K562 (cell line): Measurements from ENCODE around the gene ADIPOQ. TPM values are rescaled to one million over a fixed set of nuclear protein-coding genes. Genes with fewer than 3 reads are reported as not detected.
A peak's percentile ranks its signal among the peaks of the same experiment; 100 is the strongest.

ENCODE experiments used
- CBFA2T3 ChIP-seq: fragments of 450-650 bp; IDR thresholded peaks from 2 replicates; pipeline ENCODE4 v1.6.1; 2017
- E2F3 ChIP-seq: fragments of 250-450 bp; sonication (Bioruptor Pico); IDR thresholded peaks from 2 replicates; pipeline ENCODE4 v1.4.0; 2020; ENCODE audit warnings: mild to moderate bottlenecking
- EP300 ChIP-seq: IDR thresholded peaks from 2 replicates; pipeline ENCODE4 v1.6.1; 2012; ENCODE audit warnings: low read length, improper control_type of control experiment
- FOXK1 ChIP-seq: sonication (generic); formaldehyde crosslinking; IDR thresholded peaks from 2 replicates; pipeline ENCODE4 v1.8.0; 2022; ENCODE audit warnings: missing genetic modification reagents, mild to moderate bottlenecking, borderline replicate concordance
- KDM5B ChIP-seq: fragments of 200-600 bp; sonication (generic); IDR thresholded peaks from 2 replicates; pipeline ENCODE4 v1.6.1; 2012; ENCODE audit warnings: low read depth, mild to moderate bottlenecking, moderate library complexity, low read length, control low read depth, inconsistent platforms; ENCODE audit not compliant: insufficient replicate concordance
- MYBL2 ChIP-seq, 2 experiments: fragments of 450-650 bp in 1 of 2; sonication (generic) in 1 of 2; formaldehyde crosslinking in 1 of 2; IDR thresholded peaks; 2 replicates each; pipeline versions ENCODE4 v1.6.1 to v1.8.1; 2017 to 2022; ENCODE audit warnings: borderline replicate concordance in 1 of 2, inconsistent platforms in 1 of 2, low read depth in 1 of 2, mild to moderate bottlenecking in 1 of 2, missing genetic modification reagents in 1 of 2, moderate library complexity in 1 of 2
- MYNN ChIP-seq, 2 experiments: sonication (generic); formaldehyde crosslinking in 1 of 2; IDR thresholded peaks; 2 replicates each; pipeline versions ENCODE4 v1.5.0 to v1.6.1; 2016 to 2020; ENCODE audit warnings: antibody characterized with exemption in 1 of 2, missing genetic modification reagents in 1 of 2
- SMARCB1 ChIP-seq: IDR thresholded peaks from 2 replicates; pipeline ENCODE4 v1.6.1; 2011; ENCODE audit warnings: improper control_type of control experiment, low read depth; ENCODE audit not compliant: insufficient read length
- U2AF1 ChIP-seq: fragments of 200-400 bp; formaldehyde crosslinking; optimal IDR thresholded peaks from 2 replicates; pipeline ENCODE3; 2017; ENCODE audit warnings: mild to moderate bottlenecking, low read depth, low read length, moderate library complexity
- ZNF318 ChIP-seq, 2 experiments: fragments of 450-650 bp; IDR thresholded peaks; 2 replicates each; pipeline ENCODE4 v1.6.1; 2016; ENCODE audit warnings: mild to moderate bottlenecking in 2 of 2, borderline replicate concordance in 1 of 2, low read depth in 1 of 2, moderate library complexity in 1 of 2
- polyA plus RNA-seq, 8 experiments: library from polyadenylated mRNA; depleted of rRNA in 4 of 8; stranded (reverse) in 5 of 8; unstranded in 3 of 8; fragments of >200 nt; fragmentation: Nextera tagmentation in 2 of 8; fragmentation: Illumina TruSeq in 1 of 8; extraction: Ambion mirVana in 2 of 8; extraction: Trizol in 1 of 8; gene quantifications; 2 replicates each; pipeline versions ENCODE4 v1.2.1 to v1.2.3, GENCODE V29; 2011 to 2014; ENCODE audit warnings: inconsistent platforms in 1 of 8, missing spikeins in 1 of 8
- total RNA-seq, 7 experiments: library from RNA; depleted of rRNA in 6 of 7; stranded (reverse); fragments of >200 nt in 6 of 7; fragmentation: Illumina TruSeq in 2 of 7; extraction: Trizol in 2 of 7; gene quantifications; 2 replicates each; pipeline versions ENCODE4 v1.2.1 to v1.2.3, GENCODE V29; 2011 to 2021; ENCODE audit warnings: low replicate concordance in 1 of 7
- TF ChIP-seq, protein P1 (sequence below): fragments of 450-650 bp; IDR thresholded peaks from 2 replicates; pipeline ENCODE4 v1.6.1; 2016; ENCODE audit warnings: mild to moderate bottlenecking
- TF ChIP-seq, protein P2 (sequence below): IDR thresholded peaks from 3 replicates; pipeline ENCODE4 v1.6.1; 2011; ENCODE audit warnings: borderline replicate concordance, mild to moderate bottlenecking, moderate library complexity; ENCODE audit not compliant: insufficient read length; ENCODE audit errors: extremely low read depth

The ADIPOQ gene
- total and polyA plus RNA-seq, 9 of the 15 experiments (the other 6 are each of a cell fraction or from before 2014, with no cell fraction given): 0.01 to 0.04 (median 0.03) TPM; not detected in 4

DNA sequence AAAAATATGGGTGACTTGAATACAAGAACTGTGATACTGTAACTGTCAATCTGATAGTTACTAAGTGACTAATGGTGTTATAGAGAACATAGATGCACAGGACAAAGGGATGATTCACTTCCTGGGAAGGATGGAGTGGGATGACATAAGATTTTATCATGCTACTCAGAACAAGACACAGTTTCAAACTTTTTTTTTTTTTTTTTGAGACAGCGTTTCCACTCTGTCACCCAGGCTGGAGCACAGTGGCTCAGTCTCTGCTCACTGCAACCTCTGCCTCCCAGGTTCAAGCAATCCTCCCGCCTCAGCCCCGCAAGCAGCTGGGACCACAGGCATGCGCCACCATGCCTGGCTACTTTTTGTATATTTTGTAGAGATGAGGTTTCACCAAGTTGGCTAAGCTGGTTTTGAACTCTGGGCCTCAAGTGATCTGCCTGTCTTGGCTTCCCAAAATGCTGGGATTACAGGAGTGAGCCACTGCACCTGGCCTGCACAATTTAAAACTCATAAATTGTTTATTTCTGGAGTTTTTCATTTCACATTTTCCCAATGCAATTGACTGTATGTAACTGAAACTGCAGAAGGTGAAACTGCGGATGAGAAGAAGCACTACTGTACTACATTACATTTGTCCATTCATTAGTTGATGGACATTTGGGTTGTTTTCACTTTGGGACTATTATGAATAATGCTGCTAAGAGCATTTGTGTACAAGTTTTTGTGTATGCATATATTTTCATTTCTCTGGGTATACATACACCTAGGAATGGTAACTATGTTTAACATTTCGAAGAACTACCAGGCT is 40.6 kb downstream of the ADIPOQ start (continued):
- TF ChIP-seq ZNF318 (IDR thresholded peaks at IDR 0.05; ENCODE audit: borderline replicate concordance in 1 of 2, low read depth in 1 of 2) (peak in 1 of 2 experiments; percentile 16; a peak in 1 of 4 replicates), MYBL2 (IDR thresholded peaks at IDR 0.05; ENCODE audit: low read depth) (no peak), MYBL2 (CRISPR knock-in tag; IDR thresholded peaks at IDR 0.05; ENCODE audit: borderline replicate concordance) (no peak), CBFA2T3 (peak; percentile 57), KDM5B (no peak), SMARCB1 (no peak), U2AF1 (no peak), E2F3 (CRISPR knock-in tag) (no peak), FOXK1 (no peak), MYNN (IDR thresholded peaks at IDR 0.05) (no peak), MYNN (CRISPR knock-in tag; IDR thresholded peaks at IDR 0.05) (no peak), EP300 (peak; percentile 94)
- TF ChIP-seq, protein P1, sequence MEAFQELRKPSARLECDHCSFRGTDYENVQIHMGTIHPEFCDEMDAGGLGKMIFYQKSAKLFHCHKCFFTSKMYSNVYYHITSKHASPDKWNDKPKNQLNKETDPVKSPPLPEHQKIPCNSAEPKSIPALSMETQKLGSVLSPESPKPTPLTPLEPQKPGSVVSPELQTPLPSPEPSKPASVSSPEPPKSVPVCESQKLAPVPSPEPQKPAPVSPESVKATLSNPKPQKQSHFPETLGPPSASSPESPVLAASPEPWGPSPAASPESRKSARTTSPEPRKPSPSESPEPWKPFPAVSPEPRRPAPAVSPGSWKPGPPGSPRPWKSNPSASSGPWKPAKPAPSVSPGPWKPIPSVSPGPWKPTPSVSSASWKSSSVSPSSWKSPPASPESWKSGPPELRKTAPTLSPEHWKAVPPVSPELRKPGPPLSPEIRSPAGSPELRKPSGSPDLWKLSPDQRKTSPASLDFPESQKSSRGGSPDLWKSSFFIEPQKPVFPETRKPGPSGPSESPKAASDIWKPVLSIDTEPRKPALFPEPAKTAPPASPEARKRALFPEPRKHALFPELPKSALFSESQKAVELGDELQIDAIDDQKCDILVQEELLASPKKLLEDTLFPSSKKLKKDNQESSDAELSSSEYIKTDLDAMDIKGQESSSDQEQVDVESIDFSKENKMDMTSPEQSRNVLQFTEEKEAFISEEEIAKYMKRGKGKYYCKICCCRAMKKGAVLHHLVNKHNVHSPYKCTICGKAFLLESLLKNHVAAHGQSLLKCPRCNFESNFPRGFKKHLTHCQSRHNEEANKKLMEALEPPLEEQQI: no peak
- TF ChIP-seq, protein P2, sequence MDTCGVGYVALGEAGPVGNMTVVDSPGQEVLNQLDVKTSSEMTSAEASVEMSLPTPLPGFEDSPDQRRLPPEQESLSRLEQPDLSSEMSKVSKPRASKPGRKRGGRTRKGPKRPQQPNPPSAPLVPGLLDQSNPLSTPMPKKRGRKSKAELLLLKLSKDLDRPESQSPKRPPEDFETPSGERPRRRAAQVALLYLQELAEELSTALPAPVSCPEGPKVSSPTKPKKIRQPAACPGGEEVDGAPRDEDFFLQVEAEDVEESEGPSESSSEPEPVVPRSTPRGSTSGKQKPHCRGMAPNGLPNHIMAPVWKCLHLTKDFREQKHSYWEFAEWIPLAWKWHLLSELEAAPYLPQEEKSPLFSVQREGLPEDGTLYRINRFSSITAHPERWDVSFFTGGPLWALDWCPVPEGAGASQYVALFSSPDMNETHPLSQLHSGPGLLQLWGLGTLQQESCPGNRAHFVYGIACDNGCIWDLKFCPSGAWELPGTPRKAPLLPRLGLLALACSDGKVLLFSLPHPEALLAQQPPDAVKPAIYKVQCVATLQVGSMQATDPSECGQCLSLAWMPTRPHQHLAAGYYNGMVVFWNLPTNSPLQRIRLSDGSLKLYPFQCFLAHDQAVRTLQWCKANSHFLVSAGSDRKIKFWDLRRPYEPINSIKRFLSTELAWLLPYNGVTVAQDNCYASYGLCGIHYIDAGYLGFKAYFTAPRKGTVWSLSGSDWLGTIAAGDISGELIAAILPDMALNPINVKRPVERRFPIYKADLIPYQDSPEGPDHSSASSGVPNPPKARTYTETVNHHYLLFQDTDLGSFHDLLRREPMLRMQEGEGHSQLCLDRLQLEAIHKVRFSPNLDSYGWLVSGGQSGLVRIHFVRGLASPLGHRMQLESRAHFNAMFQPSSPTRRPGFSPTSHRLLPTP: no peak
